ENCODE results near the gene ZNF276. TPM values are rescaled to one million over a fixed set of nuclear protein-coding genes. Genes with fewer than 3 reads are reported as not detected.
"Not testable (repeated sequence)": the region's sequence is repeated elsewhere in the genome, so short reads cannot be mapped to it uniquely, and the experiment has no call there.

The ZNF276 gene
- polyA plus RNA-seq (2012; ENCODE audit: low read depth, missing spikeins), result 15.1 TPM

GRCh38 chr16:89720813-89721545 is at the start of gene ZNF276, which contains the start of gene VPS9D1:
ZNF276 (plus strand) TSS chr16:89721537; CDS start chr16:89721641, 104 bp downstream.
VPS9D1 (minus strand) TSS chr16:89720898; CDS start chr16:89720861, 37 bp downstream.
- TF ChIP-seq SPI1 (IDR thresholded peaks at IDR 0.05; ENCODE audit: low read depth, low read length) (no peak), POLR2A (IDR thresholded peaks at IDR 0.05; ENCODE audit: low read depth, low read length) (0 out of 2 replicates have a peak, but pooled peaks have one; percentile 17), POLR2AphosphoS5 (IDR thresholded peaks at IDR 0.05; ENCODE audit: low read depth, low read length) (peak; percentile 37; the same call in 1 of the 2 replicates), TAF1 (IDR thresholded peaks at IDR 0.05; ENCODE audit: low read depth, low read length) (peak; percentile 73), POU2F2 (IDR thresholded peaks at IDR 0.05; ENCODE audit: low read depth, low read length) (peak; percentile 81), PAX5 (IDR thresholded peaks at IDR 0.05; ENCODE audit: insufficient read depth, low read length, severe bottlenecking) (peak; percentile 64)
- DNase-seq (ENCODE audit: insufficient read length, low spot score) (peak; percentile 76), FAIRE-seq (peak; percentile 66)

- not testable (repeated sequence) for FAIRE-seq; DNase-seq (ENCODE audit: insufficient read length, low spot score)
These were observed 49.8 kb upstream of the ZNF276 start for GRCh38 chr16:89671565-89671964.

- no peak for DNase-seq (ENCODE audit: insufficient read length, low spot score)
- FAIRE-seq, result no peak
These were observed 49.0 kb upstream of the ZNF276 start for GRCh38 chr16:89672177-89672941.

GRCh38 chr16:89678258-89678657 is 43.1 kb upstream of the ZNF276 start:
- TF ChIP-seq POU2F2 (IDR thresholded peaks at IDR 0.05; ENCODE audit: low read depth, low read length) (no peak), PAX5 (IDR thresholded peaks at IDR 0.05; ENCODE audit: insufficient read depth, low read length, severe bottlenecking) (no peak), SPI1 (IDR thresholded peaks at IDR 0.05; ENCODE audit: low read depth, low read length) (no peak), TAF1 (IDR thresholded peaks at IDR 0.05; ENCODE audit: low read depth, low read length) (no peak), POLR2A (IDR thresholded peaks at IDR 0.05; ENCODE audit: low read depth, low read length) (no peak)
- no peak for DNase-seq (ENCODE audit: insufficient read length, low spot score)
- FAIRE-seq, result no peak

More at GRCh38 chr16:89672177-89672941, 49.0 kb upstream of the ZNF276 start:
- TF ChIP-seq POU2F2 (IDR thresholded peaks at IDR 0.05; ENCODE audit: low read depth, low read length) (no peak), TAF1 (IDR thresholded peaks at IDR 0.05; ENCODE audit: low read depth, low read length) (no peak), POLR2AphosphoS5 (IDR thresholded peaks at IDR 0.05; ENCODE audit: low read depth, low read length) (no peak), SPI1 (IDR thresholded peaks at IDR 0.05; ENCODE audit: low read depth, low read length) (no peak), PAX5 (IDR thresholded peaks at IDR 0.05; ENCODE audit: insufficient read depth, low read length, severe bottlenecking) (no peak), POLR2A (IDR thresholded peaks at IDR 0.05; ENCODE audit: low read depth, low read length) (no peak)

- TF ChIP-seq POU2F2 (IDR thresholded peaks at IDR 0.05; ENCODE audit: low read depth, low read length), result no peak
- no peak for TF ChIP-seq POLR2AphosphoS5 (IDR thresholded peaks at IDR 0.05; ENCODE audit: low read depth, low read length)
- TF ChIP-seq SPI1 (IDR thresholded peaks at IDR 0.05; ENCODE audit: low read depth, low read length), result no peak
- no peak for TF ChIP-seq POLR2A (IDR thresholded peaks at IDR 0.05; ENCODE audit: low read depth, low read length)
- no peak for TF ChIP-seq PAX5 (IDR thresholded peaks at IDR 0.05; ENCODE audit: insufficient read depth, low read length, severe bottlenecking)
- TF ChIP-seq TAF1 (IDR thresholded peaks at IDR 0.05; ENCODE audit: low read depth, low read length), result no peak
- FAIRE-seq (no peak), DNase-seq (ENCODE audit: insufficient read length, low spot score) (no peak)
These were observed 35.4 kb upstream of the ZNF276 start for GRCh38 chr16:89685916-89686315.

- peak; percentile 90 for TF ChIP-seq POLR2AphosphoS5 (IDR thresholded peaks at IDR 0.05; ENCODE audit: low read depth, low read length)
- TF ChIP-seq POU2F2 (IDR thresholded peaks at IDR 0.05; ENCODE audit: low read depth, low read length), result peak; percentile 66; the same call in 1 of the 2 replicates
- no peak for TF ChIP-seq SPI1 (IDR thresholded peaks at IDR 0.05; ENCODE audit: low read depth, low read length)
- TF ChIP-seq POLR2A (IDR thresholded peaks at IDR 0.05; ENCODE audit: low read depth, low read length), result peak; percentile 91
- no peak for TF ChIP-seq PAX5 (IDR thresholded peaks at IDR 0.05; ENCODE audit: insufficient read depth, low read length, severe bottlenecking)
- peak; percentile 87 for TF ChIP-seq TAF1 (IDR thresholded peaks at IDR 0.05; ENCODE audit: low read depth, low read length)
- FAIRE-seq (peak; percentile 98), DNase-seq (ENCODE audit: insufficient read length, low spot score) (peak; percentile 96)
These were observed 34.7 kb upstream of the ZNF276 start, which contains the start of gene CDK10 for GRCh38 chr16:89686520-89687091. CDK10 (plus strand) TSS chr16:89686689; CDS start chr16:89686711, 22 bp downstream.

- no peak for DNase-seq (ENCODE audit: insufficient read length, low spot score)
- peak; percentile 75 for FAIRE-seq
- no peak for TF ChIP-seq POLR2AphosphoS5 (IDR thresholded peaks at IDR 0.05; ENCODE audit: low read depth, low read length)
- no peak for TF ChIP-seq SPI1 (IDR thresholded peaks at IDR 0.05; ENCODE audit: low read depth, low read length)
- no peak for TF ChIP-seq PAX5 (IDR thresholded peaks at IDR 0.05; ENCODE audit: insufficient read depth, low read length, severe bottlenecking)
- TF ChIP-seq POLR2A (IDR thresholded peaks at IDR 0.05; ENCODE audit: low read depth, low read length), result no peak
- TF ChIP-seq TAF1 (IDR thresholded peaks at IDR 0.05; ENCODE audit: low read depth, low read length), result no peak
- no peak for TF ChIP-seq POU2F2 (IDR thresholded peaks at IDR 0.05; ENCODE audit: low read depth, low read length)
These were observed 34.0 kb upstream of the ZNF276 start for GRCh38 chr16:89687092-89687940.

- no peak for TF ChIP-seq TAF1 (IDR thresholded peaks at IDR 0.05; ENCODE audit: low read depth, low read length)
- TF ChIP-seq SPI1 (IDR thresholded peaks at IDR 0.05; ENCODE audit: low read depth, low read length), result no peak
- no peak for TF ChIP-seq POU2F2 (IDR thresholded peaks at IDR 0.05; ENCODE audit: low read depth, low read length)
- no peak for TF ChIP-seq POLR2AphosphoS5 (IDR thresholded peaks at IDR 0.05; ENCODE audit: low read depth, low read length)
- no peak for TF ChIP-seq PAX5 (IDR thresholded peaks at IDR 0.05; ENCODE audit: insufficient read depth, low read length, severe bottlenecking)
- no peak for TF ChIP-seq POLR2A (IDR thresholded peaks at IDR 0.05; ENCODE audit: low read depth, low read length)
- no peak for FAIRE-seq
- no peak for DNase-seq (ENCODE audit: insufficient read length, low spot score)
These were observed 32.9 kb upstream of the ZNF276 start for GRCh38 chr16:89688395-89688794.
